ENCODE results near the gene COX8A. TPM values are rescaled to one million over a fixed set of nuclear protein-coding genes. Genes with fewer than 3 reads are reported as not detected.

COX8A gene
- total RNA-seq, 1 experiment from 2014 or later: 418 TPM

DNA sequence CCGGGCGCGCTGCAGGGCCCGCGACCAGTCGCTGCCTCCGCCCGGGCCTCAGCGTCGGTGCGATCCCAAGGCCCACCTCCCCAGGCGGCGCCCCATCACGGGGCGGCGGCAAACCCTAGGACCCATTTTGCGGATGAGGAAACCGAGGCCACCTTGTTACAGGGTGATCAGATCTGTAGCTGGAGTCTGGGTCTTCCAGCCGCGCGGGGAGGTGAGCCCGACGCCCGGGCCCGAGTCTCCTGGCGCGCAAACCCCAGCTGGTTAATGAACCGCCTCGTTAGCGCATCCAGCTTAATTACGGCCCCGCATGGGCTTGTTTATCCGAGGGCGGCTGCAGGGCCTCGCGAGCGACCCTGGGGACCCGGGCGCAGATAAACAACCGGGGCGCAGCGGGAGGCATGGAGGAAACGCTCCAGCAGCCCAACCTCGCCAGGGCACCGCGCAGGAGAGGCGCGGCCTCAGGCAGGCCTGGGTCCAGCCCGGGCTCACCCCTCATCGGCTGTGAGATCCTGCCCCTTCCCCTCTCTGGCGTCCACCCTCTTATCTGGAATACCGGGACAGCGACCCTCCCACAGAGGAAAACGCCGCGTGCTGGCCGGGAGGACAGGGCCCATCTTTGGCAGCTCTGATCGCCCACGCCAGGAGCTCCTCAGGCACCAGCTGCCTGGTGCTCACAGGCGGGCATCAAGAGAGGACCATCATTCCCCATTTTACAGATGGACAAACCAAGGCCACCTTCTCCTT lies 26.5 kb downstream of the COX8A start:
- no peak for DNase-seq (ENCODE audit: extremely low read depth, low read depth)

DNA sequence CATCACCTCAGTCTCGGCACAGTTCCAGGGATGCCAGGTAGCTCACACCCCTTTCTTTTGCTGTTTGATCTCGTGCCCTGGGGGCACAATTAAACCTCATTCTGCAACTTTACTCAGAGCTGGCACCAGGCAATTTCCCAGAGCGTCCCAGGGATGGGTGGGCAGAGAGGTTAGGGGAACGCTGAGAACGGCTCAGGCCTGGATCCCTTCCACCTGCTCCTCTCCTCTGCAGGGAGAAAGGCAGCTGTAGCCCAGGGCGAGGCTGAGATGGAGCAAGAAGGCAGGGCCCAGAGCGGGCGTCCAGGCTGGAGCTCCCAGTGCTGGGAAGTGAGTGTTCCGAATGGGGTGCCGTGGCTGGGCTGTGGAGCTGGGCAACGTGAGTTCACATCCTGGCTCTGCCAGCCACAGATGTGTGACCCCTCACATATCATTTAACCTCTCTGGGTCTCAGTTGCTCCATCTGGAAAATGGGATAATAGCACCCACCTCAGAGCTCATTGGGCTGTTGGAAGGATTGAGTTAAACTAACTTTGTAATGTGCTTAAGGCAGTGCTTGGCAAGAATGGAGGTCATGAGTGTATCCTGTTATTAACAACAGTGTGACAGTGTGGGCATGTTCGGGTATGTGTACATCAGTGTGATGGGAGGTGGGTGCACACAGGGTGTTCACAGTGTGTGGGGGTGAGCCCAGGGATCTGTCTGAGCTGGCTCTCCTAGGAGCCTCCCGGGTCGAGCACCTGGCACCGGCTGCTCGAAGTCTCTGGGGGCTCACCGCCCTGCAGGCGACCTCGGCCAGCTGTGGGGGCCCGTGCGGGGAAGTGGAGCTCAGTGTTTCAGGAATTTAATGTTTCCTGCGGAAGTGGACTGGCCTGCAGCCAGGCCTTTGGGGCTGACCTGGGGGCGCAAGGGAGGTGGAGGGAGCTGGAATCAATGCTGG lies 27.3 kb downstream of the COX8A start:
- no peak for DNase-seq (ENCODE audit: extremely low read depth, low read depth)

DNA sequence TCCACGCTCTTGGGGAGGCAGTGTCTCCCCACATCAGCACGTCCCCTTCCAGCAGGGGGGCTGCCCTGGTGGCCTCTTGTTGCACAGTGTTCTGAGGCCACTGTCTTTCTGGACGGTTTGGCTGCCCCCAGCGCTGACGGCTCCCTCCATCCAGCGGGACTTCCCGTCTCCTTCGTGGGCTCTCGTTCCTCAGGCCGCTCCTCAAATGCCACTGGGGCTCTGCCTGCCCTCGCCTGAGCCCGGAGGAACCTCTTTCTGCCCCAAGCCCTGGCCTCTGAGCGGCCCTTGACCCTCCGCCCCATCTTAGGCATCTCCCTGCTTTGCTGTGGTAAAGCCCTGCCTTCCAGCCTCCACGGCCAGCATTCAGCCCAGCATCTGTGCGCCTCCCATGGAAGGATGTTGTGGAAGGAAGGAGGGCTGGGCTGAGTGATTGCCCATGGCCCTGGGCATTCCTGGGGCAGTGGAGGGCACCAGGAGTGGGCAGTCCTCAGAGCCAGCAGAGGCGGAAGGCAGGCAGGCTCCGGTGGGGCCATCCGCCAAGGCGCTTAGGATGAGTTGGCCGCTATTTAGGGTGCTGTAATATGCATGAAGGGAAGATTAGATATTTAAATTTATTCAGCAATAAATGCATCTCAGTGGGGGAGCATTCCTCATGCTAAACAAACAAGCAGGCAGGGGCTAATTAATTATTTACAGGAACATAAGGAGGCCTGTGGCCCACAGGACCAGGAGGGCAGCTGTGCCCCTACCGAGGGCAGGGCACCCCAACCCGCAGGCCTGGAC lies 29.6 kb downstream of the COX8A start:
- DNase-seq (ENCODE audit: extremely low read depth, low read depth): no peak

DNA sequence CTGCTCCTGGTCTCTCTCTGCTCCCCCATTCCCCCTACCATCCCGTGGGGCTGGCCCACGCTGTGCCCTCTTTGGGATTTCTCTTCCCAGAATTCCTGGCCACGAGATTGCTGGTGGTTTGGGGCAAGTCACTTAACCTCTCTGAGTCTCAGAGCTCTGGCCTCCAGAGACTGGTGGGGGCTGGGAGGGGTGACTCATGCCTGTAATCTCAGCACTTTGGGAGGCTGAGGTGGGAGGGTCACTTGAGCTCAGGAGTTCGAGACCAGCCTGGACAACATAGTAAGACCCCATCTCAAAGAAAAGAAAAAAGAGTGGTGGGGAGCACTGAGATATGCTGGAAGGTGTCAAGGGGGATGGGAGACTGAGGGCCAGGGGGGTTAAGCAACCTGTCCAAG lies 30.2 kb downstream of the COX8A start:
- DNase-seq (ENCODE audit: extremely low read depth, low read depth): no peak

DNA sequence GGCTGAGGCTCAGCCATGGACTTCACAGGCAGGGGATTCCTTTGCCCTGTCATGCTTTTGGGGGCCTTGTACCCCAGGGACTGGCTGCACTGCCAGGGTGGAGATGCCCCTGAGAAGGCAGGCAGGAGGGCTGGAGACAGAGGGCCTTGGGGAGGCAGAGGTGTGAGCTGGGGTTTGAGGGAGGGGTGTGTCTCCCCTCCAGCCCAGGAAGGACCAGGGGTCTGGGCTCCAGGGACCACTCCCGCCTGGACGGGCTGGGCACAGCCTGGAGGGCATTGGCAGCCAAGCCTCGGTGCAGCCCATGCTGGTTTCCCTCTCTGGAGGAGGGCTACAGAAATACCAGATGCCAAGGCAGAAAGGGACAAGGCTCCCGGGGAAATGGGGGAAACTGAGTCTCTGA lies 31.3 kb downstream of the COX8A start:
- DNase-seq (ENCODE audit: extremely low read depth, low read depth): no peak

DNA sequence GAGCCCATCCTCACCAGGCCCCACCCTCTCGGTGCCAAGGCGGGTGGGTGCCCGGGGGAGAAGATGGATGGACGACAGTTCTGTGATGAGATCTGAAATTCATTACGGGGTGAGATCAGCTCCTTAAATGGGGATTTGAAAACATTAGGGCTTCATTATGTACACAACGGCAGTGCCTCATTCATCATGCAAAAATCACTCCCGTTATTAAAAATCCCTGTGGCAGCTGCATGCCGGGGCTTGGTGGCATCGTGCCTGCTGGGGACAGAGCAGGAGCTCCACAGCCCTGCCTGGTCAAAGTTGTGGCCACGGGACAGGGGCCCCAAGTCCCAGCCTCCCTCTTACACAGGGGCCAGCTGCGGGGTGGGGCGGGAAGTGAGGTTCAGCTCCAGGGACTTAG lies 32.0 kb downstream of the COX8A start:
- DNase-seq (ENCODE audit: extremely low read depth, low read depth): no peak

DNA sequence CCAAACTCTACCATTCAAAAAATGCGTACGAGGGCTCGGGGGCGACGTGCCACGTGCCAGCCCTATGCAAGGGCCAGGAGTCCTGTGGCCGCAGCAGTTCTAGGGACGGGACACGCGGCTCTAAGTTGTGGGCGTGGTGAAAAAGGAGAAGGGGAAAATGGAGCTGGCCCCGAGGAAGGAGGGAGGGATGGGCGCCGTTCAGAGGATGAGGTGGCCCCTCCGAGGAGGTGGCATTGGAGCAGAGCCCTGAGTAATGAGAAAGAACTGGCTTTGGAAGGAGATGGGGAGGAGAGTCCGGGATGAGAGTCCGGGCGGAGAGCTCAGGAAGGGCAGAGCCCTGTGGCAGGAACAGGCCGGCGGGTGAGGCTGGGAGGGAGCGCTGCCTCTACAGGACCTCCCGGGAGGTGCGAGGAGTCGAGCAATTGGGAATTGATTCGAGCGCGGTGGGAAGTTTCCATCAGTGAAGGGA lies 32.8 kb downstream of the COX8A start:
- peak; percentile 19 for DNase-seq (ENCODE audit: extremely low read depth, low read depth)

DNA sequence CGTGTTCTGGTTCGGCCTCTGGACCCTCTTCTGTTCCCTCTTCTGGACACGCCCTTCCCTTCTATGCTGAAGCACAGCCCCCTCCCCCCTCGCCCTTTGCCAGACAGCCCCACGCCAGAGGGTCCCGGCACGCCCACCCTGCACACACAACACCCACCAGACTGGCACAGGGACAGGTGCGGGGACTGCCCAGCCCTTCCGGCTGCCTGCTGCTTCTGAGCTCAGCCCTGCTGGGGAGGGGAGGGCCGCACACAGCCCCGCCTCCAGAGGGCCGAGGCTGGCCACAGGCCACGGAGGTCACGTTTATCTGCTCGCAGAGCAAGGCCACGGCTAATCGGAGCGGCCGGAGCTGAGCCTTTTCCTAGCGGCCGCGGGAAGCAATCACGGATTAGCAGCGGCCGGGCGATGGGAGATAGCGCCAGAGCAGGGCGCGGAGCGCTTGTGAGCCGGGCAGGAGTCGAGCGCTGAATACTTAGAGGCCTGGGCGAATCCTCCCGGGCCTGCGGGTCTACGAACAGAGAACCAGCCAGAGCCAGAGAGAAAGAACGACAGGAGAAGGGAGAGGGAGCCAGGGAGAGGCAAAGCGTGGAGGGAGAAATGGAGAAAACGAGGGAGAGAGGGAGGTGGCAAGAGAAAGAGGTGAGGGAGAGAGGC lies 33.3 kb downstream of the COX8A start:
- peak; percentile 70 for DNase-seq (ENCODE audit: extremely low read depth, low read depth)

DNA sequence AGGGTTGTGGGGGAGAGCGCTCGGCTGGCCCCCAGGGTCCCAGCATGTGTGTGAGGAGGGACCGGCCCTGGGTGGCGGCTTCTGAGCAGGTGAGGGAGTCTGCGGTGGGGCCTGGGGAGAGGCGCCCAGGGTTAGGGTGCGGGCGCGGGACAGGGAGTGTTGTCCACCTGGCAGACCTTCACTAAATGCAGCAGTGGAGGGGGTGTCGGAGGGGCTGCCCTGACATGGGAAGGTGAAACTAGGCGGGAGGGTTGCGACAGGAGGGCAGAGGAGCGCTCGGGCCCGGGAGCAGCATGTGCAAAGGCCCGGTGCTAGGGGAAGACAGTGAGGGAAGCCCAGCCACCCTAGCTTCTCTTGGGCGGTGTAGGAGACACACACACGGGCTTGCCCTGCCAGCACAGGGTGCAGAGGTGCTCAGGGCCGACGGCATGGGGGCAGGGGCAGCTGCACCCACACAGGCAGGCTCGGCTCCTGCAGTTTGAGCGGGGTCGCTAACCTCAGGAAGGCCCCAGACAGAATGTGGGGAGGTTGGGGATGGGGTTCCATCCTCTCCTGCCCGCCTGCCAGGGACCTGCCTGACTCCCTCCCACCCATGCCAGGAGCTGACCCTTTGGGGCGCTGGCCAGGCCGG lies 34.0 kb downstream of the COX8A start:
- no peak for DNase-seq (ENCODE audit: extremely low read depth, low read depth)

DNA sequence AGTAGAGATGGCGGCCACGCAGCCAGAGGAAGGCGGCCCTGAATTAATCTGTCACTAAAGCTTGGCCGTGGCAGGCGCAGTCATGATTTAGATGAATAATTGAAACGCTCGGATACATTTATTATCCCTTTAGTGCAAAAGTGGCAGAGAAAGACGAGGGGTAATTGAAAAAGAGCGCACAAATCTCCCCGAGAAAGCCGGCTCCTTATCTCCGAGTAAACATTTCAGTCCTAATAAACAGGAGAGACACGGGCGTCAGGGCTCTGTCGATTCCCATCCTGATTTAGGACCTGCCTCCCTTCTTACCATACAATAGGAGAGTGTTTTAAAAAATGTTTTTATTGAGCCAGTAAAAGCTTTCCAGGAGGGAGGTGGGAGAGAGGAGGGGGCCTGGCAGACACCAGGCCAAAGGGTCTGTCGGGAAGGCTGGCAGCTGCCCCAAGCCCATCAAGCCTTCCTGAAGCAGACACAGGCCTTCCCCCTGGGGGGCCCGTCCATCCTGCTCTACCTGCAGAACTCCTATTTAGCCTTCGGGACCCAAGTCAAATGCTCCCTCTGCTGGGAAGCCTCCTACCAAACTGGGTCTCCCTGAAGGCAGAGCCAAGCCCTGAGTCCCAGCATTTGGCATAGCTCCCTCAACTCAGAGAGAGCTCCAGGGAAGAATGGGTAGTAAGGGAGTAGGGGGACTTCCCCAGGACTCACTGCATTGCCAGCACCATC lies 34.7 kb downstream of the COX8A start:
- DNase-seq (ENCODE audit: extremely low read depth, low read depth): no peak

DNA sequence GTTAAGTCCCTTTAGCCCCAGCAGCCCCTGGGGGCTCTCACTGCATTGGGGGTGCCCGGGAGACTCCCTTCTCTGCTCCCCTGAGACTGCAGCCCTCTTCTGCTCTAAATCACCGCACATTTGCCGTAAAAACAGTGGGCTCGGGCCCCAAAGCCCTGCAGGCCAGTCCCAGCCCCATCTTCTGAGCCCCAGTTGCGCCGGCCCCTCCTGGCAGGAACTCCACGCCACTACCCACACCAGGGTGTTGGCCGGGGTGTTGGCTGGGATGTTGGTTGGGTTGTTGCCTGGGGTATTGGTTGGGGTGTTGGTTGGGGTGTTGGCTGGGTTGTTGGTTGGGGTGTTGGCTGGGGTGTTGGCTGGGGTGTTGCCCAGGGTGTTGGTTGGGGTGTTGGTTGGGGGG lies 35.3 kb downstream of the COX8A start:
- DNase-seq (ENCODE audit: extremely low read depth, low read depth): no peak

DNA sequence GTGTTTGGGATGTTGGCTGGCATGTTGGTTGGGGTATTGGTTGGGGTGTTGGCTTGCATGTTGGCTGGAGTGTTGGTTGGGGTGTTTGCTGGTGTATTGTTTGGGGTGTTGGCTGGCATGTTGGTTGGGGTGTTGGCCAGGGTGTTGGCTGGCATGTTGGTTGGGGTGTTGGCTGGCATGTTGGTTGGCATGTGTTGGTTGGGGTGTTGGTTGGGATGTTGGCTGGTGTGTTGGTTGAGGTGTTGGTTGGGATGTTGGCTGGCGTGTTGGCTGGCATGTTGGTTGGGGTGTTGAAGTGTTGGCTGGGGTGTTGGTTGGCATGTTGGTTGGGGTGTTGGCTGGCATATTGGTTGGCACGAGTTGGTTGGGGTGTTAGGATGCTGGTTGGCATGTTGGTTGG lies 36.4 kb downstream of the COX8A start:
- no peak for DNase-seq (ENCODE audit: extremely low read depth, low read depth)

DNA sequence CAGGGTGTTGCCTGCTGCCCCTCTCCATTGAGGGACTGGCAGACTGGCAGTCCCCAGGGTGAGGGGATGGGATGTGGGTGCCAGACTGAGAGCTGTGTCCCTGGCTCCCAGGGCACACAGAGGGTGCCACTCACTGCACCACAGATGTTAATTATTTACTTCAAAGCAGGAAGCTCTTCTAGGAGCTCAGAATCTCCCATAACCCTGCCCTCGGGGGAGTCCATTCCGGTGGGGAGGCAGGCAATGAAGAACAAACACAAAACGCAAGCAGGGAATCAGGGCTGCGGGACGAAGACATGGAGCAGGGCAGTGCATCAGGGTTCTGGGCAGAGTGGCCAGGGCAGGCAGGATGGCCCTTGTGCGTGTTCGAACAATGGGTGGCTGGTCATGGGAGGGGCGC lies 37.0 kb downstream of the COX8A start:
- no peak for DNase-seq (ENCODE audit: extremely low read depth, low read depth)

DNA sequence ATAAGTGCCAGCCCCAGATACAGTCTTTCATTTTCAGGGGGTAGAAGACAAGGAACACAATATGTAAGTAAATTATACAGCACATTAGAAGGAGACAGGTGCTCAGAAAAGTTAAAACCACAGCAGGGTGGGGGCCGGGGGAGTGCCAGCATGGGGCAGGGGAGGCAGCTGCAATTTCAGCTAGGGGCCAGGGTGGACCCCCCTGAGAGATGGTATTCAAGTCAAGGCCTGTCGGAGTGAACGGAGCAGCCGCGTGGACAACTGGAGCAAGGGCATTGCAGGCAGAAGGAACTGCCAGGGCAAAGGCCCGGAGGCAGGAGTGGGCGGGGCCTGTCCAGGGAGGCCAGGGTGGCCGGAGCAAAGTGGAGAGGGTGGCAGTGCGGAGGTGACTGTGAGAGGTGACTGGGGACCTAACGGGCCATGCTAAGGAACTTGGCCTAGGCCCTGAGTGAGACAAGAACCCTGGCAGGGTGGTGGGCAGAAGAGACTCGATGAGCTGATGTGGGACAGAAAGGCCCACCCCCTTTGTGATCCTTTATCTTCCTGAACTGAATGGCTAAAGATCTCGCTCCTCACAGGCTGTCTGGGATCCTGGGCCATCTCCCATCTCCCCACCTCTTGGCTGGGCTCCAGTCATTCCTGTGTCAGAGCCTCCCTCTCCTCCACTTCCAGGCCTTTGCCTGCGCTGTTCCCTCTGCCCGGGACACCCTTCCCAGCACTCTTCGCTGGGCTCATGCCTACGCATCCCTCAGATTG lies 38.9 kb downstream of the COX8A start:
- no peak for DNase-seq (ENCODE audit: extremely low read depth, low read depth)

DNA sequence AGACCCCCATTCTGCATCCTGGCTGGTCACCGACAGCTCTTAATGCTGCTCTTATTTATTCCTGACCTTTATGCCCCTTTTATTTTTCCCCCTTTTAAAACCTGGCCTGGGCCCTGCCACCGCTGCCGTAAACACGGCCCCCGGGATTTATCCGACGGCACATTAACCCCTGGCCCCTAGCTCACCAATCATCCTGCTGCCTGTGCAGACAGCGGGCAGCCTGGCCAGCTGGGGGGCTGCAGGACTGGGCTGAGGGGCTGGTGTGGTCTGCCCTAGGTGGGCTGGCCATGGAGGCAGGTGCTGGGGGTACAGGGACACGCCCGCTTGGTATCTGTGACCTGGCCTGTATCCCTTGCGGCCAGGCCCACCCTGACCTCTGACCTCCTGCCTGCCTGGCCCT lies 39.9 kb downstream of the COX8A start:
- DNase-seq (ENCODE audit: extremely low read depth, low read depth): no peak

DNA sequence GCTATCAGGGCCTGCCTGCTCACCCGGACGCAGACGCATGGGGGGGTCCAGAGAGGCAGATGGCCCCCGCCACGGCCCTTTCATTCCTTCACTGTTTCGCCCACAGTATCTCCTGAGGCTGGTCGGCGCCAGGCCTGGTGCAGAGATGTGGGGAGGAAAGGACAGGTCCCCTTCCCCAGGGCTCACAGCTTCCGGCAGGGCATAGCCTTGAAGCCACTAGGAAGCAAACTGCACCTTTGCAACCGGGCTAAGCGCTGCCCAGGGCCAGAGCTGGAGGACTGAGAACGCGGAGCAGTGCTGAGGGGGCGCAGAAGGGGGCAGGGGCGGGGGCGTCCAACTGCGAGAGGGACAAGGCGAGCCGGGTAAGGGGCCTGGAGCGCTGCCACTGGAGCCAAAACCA lies 41.1 kb downstream of the COX8A start:
- no peak for DNase-seq (ENCODE audit: extremely low read depth, low read depth)

DNA sequence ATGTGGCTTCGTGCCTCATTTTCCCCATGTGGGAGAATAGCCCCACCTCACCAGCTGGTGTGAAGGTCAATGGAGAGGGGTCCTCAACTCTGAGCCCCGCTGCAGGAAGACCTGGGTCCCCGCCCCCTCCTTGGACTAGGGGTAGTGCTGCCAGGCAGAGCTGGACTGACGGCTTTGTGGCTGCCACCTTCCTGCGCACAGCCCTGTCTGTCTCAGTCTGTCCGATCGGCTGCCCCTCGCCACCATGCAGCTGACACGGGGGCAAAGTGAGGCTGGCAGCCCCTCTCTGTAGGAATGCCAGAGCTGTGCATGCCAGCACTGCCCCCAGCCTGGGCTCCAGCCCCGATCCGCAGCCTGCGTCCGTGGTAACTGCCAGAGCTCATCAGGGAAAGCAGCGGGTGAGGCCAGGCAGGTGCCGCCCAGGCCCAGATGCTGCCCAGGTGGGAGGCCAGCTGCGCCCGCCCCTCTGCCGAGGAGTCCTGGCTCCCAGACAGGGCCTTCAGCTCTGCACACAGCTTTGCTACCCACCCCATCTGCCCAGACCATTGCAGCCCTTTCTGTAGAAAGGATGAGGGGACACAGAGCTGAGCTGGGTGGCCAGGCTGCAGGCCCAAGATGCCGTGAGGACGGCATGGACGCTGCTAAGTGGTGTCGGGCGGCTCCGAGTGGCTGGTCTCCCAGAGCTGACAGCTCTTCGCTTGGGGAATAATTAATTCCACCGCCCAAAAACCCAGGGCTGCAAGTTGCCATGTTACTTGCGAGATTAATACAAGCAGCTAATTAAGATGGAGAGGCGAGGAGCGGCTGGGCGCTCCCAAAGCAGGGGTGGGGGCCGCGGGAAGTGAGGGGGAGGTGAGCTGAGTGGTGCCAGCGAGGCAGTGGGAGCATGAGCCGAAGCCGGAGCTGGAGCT lies 41.8 kb downstream of the COX8A start:
- no peak for DNase-seq (ENCODE audit: extremely low read depth, low read depth)

DNA sequence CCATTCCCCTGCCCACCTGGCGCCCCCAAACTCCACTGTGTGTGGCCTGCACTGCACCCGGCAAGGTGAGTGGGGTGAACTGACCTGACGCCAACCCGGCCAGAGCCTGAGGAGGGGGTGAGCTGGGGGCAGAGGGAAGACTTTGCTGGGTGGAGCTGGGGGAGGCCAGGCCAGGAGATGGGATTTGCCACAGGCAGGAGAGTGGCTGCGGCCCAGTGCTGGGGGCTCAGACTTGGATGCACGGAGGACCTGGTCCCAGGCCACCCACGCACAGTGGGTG lies 43.5 kb downstream of the COX8A start:
- no peak for DNase-seq (ENCODE audit: extremely low read depth, low read depth)

Measured in NCI-H460 (cell line).